H1 (cell line): ENCODE results near the gene TBK1. TPM values are rescaled to one million over a fixed set of nuclear protein-coding genes. Genes with fewer than 3 reads are reported as not detected.
A peak's percentile ranks its signal among the peaks of the same experiment; 100 is the strongest.

Experiments used
- CBX5 ChIP-seq: fragments of 300-800, 300-1000 bp; sonication (generic); IDR thresholded peaks from 2 replicates; pipeline ENCODE4 v1.7.1; 2016; ENCODE audit warnings: antibody characterized with exemption, low read length, low read depth
- CHD2 ChIP-seq: IDR thresholded peaks from 2 replicates; pipeline ENCODE4 v1.6.1; 2012; ENCODE audit warnings: low read length, improper control_type of control experiment
- FOSL1 ChIP-seq: IDR thresholded peaks from 2 replicates; pipeline ENCODE4 v1.6.1; 2011; ENCODE audit warnings: mild to moderate bottlenecking, low read depth, low read length, moderate library complexity; ENCODE audit not compliant: insufficient read depth
- GABPA ChIP-seq: IDR thresholded peaks from 2 replicates; pipeline ENCODE4 v1.6.1; 2011; ENCODE audit warnings: mild to moderate bottlenecking, low read length, moderate library complexity, borderline replicate concordance; ENCODE audit not compliant: insufficient read depth
- KDM4A ChIP-seq: IDR thresholded peaks from one replicate; pipeline ENCODE4 v1.7.1; 2012; ENCODE audit warnings: low read depth, mild to moderate bottlenecking, moderate library complexity, low read length, inconsistent platforms; ENCODE audit not compliant: severe bottlenecking
- KDM5A ChIP-seq: fragments of 200-600 bp; IDR thresholded peaks from 2 replicates; pipeline ENCODE4 v1.7.1; 2012; ENCODE audit warnings: mild to moderate bottlenecking, low read length, inconsistent platforms, mixed read lengths
- MAFK ChIP-seq: IDR thresholded peaks from 2 replicates; pipeline ENCODE4 v1.6.1; 2012; ENCODE audit warnings: low read depth, mild to moderate bottlenecking, improper control_type of control experiment, low read length
- RAD21 ChIP-seq, 2 experiments: IDR thresholded peaks in 1 of 2; conservative IDR thresholded peaks in 1 of 2; 2 replicates each; pipeline ENCODE4 v1.6.1; 2011; ENCODE audit warnings: low read depth in 2 of 2, low read length in 2 of 2, improper control_type of control experiment in 1 of 2, inconsistent platforms in 1 of 2, mild to moderate bottlenecking in 1 of 2, moderate library complexity in 1 of 2
- RXRA ChIP-seq: IDR thresholded peaks from 2 replicates; pipeline ENCODE4 v1.6.1; 2011; ENCODE audit warnings: low read depth, mild to moderate bottlenecking, low read length, moderate library complexity; ENCODE audit not compliant: insufficient read depth
- SAP30 ChIP-seq: fragments of 300-600 bp; sonication (generic); IDR thresholded peaks from 2 replicates; pipeline ENCODE4 v1.7.1; 2012; ENCODE audit warnings: low read length, moderate library complexity, mild to moderate bottlenecking, inconsistent platforms; ENCODE audit not compliant: insufficient read depth, insufficient replicate concordance
- SP1 ChIP-seq: IDR thresholded peaks from 2 replicates; pipeline ENCODE4 v1.6.1; 2011; ENCODE audit warnings: low read depth, low read length
- SP2 ChIP-seq: IDR thresholded peaks from 2 replicates; pipeline ENCODE4 v1.6.1; 2012; ENCODE audit warnings: mild to moderate bottlenecking, low read length, inconsistent platforms
- SRF ChIP-seq: IDR thresholded peaks from 2 replicates; pipeline ENCODE4 v1.6.1; 2011; ENCODE audit warnings: mild to moderate bottlenecking, low read depth, low read length, moderate library complexity
- SUZ12 ChIP-seq: fragments of 200-600 bp; sonication (generic); IDR thresholded peaks from 2 replicates; pipeline ENCODE4 v1.6.1; 2012; ENCODE audit warnings: mild to moderate bottlenecking, inconsistent platforms, low read length, moderate library complexity, mixed read lengths
- TAF7 ChIP-seq: optimal IDR thresholded peaks from 2 replicates; pipeline ENCODE3; 2011; ENCODE audit warnings: low read depth, mild to moderate bottlenecking, inconsistent platforms, low read length, moderate library complexity, borderline replicate concordance
- ZNF274 ChIP-seq: IDR thresholded peaks from 2 replicates; pipeline ENCODE4 v1.7.0; 2012; ENCODE audit warnings: low read length, borderline replicate concordance; ENCODE audit errors: extremely low read depth
- polyA plus RNA-seq, 7 experiments: library from polyadenylated mRNA; depleted of rRNA in 3 of 7; stranded (reverse) in 5 of 7; unstranded in 2 of 7; fragments of >200 nt in 5 of 7; fragments of 200-250 nt in 2 of 7; gene quantifications; 1 replicate in 5 of 7; 2 replicates in 1 of 7; 4 replicates in 1 of 7; pipeline versions ENCODE4 v1.2.1 to v1.2.3, GENCODE V29; 2011 to 2013; ENCODE audit warnings: missing spikeins in 2 of 7, mixed read lengths in 2 of 7
- total RNA-seq: library from RNA; stranded (reverse); fragmentation: NEBNext Ultra II Directional; extraction: Animal tissue kit (Norgen Biotek cat#: 25700); gene quantifications from 2 replicates; pipeline ENCODE4 v1.2.1, GENCODE V29; 2021
- TF ChIP-seq, protein P1 (sequence below), 3 experiments: IDR thresholded peaks; 1 replicate in 2 of 3; 2 replicates in 1 of 3; pipeline versions ENCODE4 v1.5.1 to v1.6.1; 2011; ENCODE audit warnings: low read length in 3 of 3, mild to moderate bottlenecking in 3 of 3, inconsistent platforms in 2 of 3, low read depth in 1 of 3, moderate library complexity in 1 of 3; ENCODE audit not compliant: insufficient read depth in 1 of 3; ENCODE audit errors: control extremely low read depth in 1 of 3
- TF ChIP-seq, protein P2 (sequence below): IDR thresholded peaks from 2 replicates; pipeline ENCODE4 v1.6.1; 2012; ENCODE audit warnings: inconsistent platforms

The TBK1 gene
- total and polyA plus RNA-seq, 2 of the 8 experiments (the other 6 are each of a cell fraction or from before 2014, with no cell fraction given) = 5.3 to 20.4 TPM

DNA sequence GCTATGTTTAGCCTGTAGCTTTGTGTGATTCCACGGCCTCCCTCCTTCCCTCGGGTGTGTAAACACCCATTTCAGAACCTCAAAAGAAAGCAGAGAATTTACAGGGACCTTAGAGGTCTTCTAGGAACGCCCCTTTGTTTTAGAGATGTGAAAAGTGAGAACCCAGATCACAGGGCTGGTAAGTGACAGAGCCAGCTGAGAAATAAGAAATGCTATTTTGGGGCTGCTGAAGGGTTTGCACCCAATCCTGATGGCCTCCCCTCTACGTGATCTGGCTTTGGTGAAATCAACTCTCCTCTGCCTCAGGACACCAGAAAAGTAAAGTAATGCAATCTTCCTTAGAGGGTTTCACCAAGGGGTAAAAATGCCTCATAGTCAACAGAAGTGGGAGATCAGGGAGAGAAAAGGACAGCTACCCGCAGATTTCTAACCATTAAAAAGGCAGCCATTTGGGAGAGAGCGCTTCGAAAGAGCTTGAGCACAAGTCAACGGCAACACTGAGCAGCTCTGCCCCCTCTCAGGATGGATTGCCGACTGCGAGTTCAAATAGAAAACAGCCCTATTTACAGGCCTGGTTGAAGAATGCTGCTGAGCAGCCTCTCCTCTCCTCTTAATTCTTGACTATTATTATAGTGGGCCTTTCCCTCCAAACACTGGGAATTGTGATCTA, 79.9 kb downstream of the TBK1 start (continued):
- TF ChIP-seq KDM4A (no peak), TAF7 (no peak), SP2 (no peak), CHD2 (no peak), GABPA (no peak), SAP30 (no peak), CBX5 (no peak), RAD21 (IDR thresholded peaks at IDR 0.05 in 1 of 2, conservative IDR thresholded peaks at IDR 0.05 in 1 of 2; ENCODE audit: low read depth in 2 of 2, low read length in 2 of 2) (peak in 1 of 2 experiments; percentile 18; a peak in 1 of 4 replicates), FOSL1 (no peak), RXRA (no peak), MAFK (no peak), ZNF274 (no peak), SRF (no peak), SUZ12 (no peak), SP1 (no peak), KDM5A (no peak)
- TF ChIP-seq, protein P1, sequence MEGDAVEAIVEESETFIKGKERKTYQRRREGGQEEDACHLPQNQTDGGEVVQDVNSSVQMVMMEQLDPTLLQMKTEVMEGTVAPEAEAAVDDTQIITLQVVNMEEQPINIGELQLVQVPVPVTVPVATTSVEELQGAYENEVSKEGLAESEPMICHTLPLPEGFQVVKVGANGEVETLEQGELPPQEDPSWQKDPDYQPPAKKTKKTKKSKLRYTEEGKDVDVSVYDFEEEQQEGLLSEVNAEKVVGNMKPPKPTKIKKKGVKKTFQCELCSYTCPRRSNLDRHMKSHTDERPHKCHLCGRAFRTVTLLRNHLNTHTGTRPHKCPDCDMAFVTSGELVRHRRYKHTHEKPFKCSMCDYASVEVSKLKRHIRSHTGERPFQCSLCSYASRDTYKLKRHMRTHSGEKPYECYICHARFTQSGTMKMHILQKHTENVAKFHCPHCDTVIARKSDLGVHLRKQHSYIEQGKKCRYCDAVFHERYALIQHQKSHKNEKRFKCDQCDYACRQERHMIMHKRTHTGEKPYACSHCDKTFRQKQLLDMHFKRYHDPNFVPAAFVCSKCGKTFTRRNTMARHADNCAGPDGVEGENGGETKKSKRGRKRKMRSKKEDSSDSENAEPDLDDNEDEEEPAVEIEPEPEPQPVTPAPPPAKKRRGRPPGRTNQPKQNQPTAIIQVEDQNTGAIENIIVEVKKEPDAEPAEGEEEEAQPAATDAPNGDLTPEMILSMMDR (IDR thresholded peaks at IDR 0.05; ENCODE audit: control extremely low read depth in 1 of 3, insufficient read depth in 1 of 3, low read depth in 1 of 3, low read length in 3 of 3) = peak in 1 of 3 experiments; percentile 25; a peak in 1 of 4 replicates
- TF ChIP-seq, protein P2, sequence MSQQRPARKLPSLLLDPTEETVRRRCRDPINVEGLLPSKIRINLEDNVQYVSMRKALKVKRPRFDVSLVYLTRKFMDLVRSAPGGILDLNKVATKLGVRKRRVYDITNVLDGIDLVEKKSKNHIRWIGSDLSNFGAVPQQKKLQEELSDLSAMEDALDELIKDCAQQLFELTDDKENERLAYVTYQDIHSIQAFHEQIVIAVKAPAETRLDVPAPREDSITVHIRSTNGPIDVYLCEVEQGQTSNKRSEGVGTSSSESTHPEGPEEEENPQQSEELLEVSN = 0 out of 2 replicates have a peak, but pooled peaks have one; percentile 36
